ENCODE results near the gene NRAS.
A peak's percentile ranks its signal among the peaks of the same experiment; 100 is the strongest.

NRAS gene

GRCh38 chr1:114669562-114670082 lies 46.9 kb downstream of the NRAS start, which contains the start of gene DENND2C:
Gene DENND2C (minus strand): TSS chr1:114670049. CDS start chr1:114625984, 44,065 bp downstream.
- TF ChIP-seq EZH2phosphoT487 (IDR thresholded peaks at IDR 0.05; ENCODE audit: low read depth), result no peak
- TF ChIP-seq, protein P1, sequence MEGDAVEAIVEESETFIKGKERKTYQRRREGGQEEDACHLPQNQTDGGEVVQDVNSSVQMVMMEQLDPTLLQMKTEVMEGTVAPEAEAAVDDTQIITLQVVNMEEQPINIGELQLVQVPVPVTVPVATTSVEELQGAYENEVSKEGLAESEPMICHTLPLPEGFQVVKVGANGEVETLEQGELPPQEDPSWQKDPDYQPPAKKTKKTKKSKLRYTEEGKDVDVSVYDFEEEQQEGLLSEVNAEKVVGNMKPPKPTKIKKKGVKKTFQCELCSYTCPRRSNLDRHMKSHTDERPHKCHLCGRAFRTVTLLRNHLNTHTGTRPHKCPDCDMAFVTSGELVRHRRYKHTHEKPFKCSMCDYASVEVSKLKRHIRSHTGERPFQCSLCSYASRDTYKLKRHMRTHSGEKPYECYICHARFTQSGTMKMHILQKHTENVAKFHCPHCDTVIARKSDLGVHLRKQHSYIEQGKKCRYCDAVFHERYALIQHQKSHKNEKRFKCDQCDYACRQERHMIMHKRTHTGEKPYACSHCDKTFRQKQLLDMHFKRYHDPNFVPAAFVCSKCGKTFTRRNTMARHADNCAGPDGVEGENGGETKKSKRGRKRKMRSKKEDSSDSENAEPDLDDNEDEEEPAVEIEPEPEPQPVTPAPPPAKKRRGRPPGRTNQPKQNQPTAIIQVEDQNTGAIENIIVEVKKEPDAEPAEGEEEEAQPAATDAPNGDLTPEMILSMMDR (IDR thresholded peaks at IDR 0.05; ENCODE audit: low read depth, low read length), result no peak
- H4K20me1 ChIP-seq (ENCODE audit: insufficient read depth, low read length), result no peaks in the 10 kb centered on the region
- H3K79me2 ChIP-seq (ENCODE audit: low read length), result no peaks in the 10 kb centered on the region
- H3K27me3 ChIP-seq (ENCODE audit: low read depth, low read length), result peaks cover 8% of the 10 kb centered on the region; the same call in 1 of the 2 replicates
- peak within 1 kb of the TSS; percentile 86 for H3K4me3 ChIP-seq (ENCODE audit: low read length)
- H2AFZ ChIP-seq (ENCODE audit: low read depth, low read length), result peak within 1 kb of the TSS; percentile 87
- peak within 1 kb of the TSS; percentile 41 for H3K9ac ChIP-seq (ENCODE audit: low read length)
- H3K36me3 ChIP-seq (replicated peaks; ENCODE audit: low read depth, low read length), result no peaks in the 10 kb centered on the region
- H3K4me2 ChIP-seq (ENCODE audit: low read length), result peak within 1 kb of the TSS; percentile 83
- H3K9me3 ChIP-seq (ENCODE audit: insufficient read depth, low read length), result no peaks in the 10 kb centered on the region
- no peak within 1 kb of the TSS for H3K27ac ChIP-seq (ENCODE audit: low read length)
- peaks cover 5% of the 10 kb centered on the region; the same call in 1 of the 2 replicates for H3K4me1 ChIP-seq (ENCODE audit: low read length)

DNA sequence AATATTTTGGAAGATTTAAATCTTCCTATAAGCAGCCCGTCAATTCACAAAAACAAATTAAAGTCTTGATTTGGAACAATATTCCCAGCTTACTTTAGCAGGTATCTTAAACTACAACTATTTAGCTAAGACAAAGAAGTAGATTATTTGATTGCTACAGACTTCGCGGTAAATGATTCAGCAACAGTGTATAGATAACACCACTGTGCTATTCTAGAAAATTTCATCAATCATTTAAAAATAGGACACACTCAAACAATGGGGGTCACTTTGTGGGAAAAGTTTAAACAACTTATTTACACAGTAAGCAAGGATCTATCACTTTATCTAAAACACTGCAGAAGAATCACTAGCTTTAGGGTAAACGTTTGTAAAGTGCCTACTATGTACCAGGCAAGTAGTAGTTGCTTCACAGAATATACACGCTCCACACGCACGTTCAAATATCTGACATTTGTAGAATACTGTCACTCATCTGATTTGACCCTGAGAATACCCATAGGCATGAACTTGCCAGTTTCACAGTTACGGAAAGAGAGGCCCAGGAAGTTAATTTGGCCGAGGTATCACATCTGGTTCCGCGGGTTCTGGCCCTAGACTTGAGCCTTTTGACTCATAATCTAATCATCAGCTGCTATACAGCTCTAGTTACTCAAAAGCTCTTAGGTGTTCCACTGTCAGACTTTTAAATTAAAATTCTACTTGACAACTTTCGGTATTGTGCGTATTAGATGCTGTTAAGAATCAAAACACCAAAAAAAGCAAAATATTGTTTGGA lies 47.6 kb downstream of the NRAS start:
- peak overlapping the region; percentile 86 for H3K4me3 ChIP-seq (ENCODE audit: low read length)
- no peaks in the 10 kb centered on the region for H3K79me2 ChIP-seq (ENCODE audit: low read length)
- peak overlapping the region; percentile 87 for H2AFZ ChIP-seq (ENCODE audit: low read depth, low read length)
- H3K9ac ChIP-seq (ENCODE audit: low read length), result peak overlapping the region; percentile 33
- peaks cover 8% of the 10 kb centered on the region; the same call in 1 of the 2 replicates for H3K27me3 ChIP-seq (ENCODE audit: low read depth, low read length)
- peak overlapping the region; percentile 83 for H3K4me2 ChIP-seq (ENCODE audit: low read length)
- no peaks in the 10 kb centered on the region for H3K9me3 ChIP-seq (ENCODE audit: insufficient read depth, low read length)
- H3K27ac ChIP-seq (ENCODE audit: low read length), result no peak overlapping the region
- H3K4me1 ChIP-seq (ENCODE audit: low read length), result peaks cover 5% of the 10 kb centered on the region; the same call in 1 of the 2 replicates
- H3K36me3 ChIP-seq (replicated peaks; ENCODE audit: low read depth, low read length), result no peaks in the 10 kb centered on the region
- no peaks in the 10 kb centered on the region for H4K20me1 ChIP-seq (ENCODE audit: insufficient read depth, low read length)
- TF ChIP-seq, protein P1 (IDR thresholded peaks at IDR 0.05; ENCODE audit: low read depth, low read length), result no peak
- TF ChIP-seq EZH2phosphoT487 (IDR thresholded peaks at IDR 0.05; ENCODE audit: low read depth), result no peak

- peaks cover 8% of the 10 kb centered on the region; the same call in 1 of the 2 replicates for H3K27me3 ChIP-seq (ENCODE audit: low read depth, low read length)
- no peak overlapping the region for H3K4me3 ChIP-seq (ENCODE audit: low read length)
- H3K36me3 ChIP-seq (replicated peaks; ENCODE audit: low read depth, low read length), result no peaks in the 10 kb centered on the region
- H3K79me2 ChIP-seq (ENCODE audit: low read length), result no peaks in the 10 kb centered on the region
- no peaks in the 10 kb centered on the region for H3K9me3 ChIP-seq (ENCODE audit: insufficient read depth, low read length)
- TF ChIP-seq EZH2phosphoT487 (IDR thresholded peaks at IDR 0.05; ENCODE audit: low read depth), result no peak
- TF ChIP-seq, protein P1 (IDR thresholded peaks at IDR 0.05; ENCODE audit: low read depth, low read length), result no peak
- H2AFZ ChIP-seq (ENCODE audit: low read depth, low read length), result no peak overlapping the region
- H3K4me1 ChIP-seq (ENCODE audit: low read length), result peaks cover 5% of the 10 kb centered on the region; the same call in 1 of the 2 replicates
- H3K9ac ChIP-seq (ENCODE audit: low read length), result no peak overlapping the region
- H3K27ac ChIP-seq (ENCODE audit: low read length), result no peak overlapping the region
- no peak overlapping the region for H3K4me2 ChIP-seq (ENCODE audit: low read length)
- H4K20me1 ChIP-seq (ENCODE audit: insufficient read depth, low read length), result no peaks in the 10 kb centered on the region
These were observed 48.2 kb downstream of the NRAS start for GRCh38 chr1:114668373-114668772.

- Histone ChIP-seq H3K79me2 (ENCODE audit: low read length) (no peaks in the 10 kb centered on the region), H3K27me3 (ENCODE audit: low read depth, low read length) (peaks cover 8% of the 10 kb centered on the region; the same call in 1 of the 2 replicates), H3K9ac (ENCODE audit: low read length) (no peak overlapping the region), H2AFZ (ENCODE audit: low read depth, low read length) (no peak overlapping the region), H3K27ac (ENCODE audit: low read length) (no peak overlapping the region), H3K4me2 (ENCODE audit: low read length) (no peak overlapping the region), H3K4me1 (ENCODE audit: low read length) (peaks cover 5% of the 10 kb centered on the region; the same call in 1 of the 2 replicates), H3K36me3 (replicated peaks; ENCODE audit: low read depth, low read length) (no peaks in the 10 kb centered on the region), H3K9me3 (ENCODE audit: insufficient read depth, low read length) (no peaks in the 10 kb centered on the region), H3K4me3 (ENCODE audit: low read length) (no peak overlapping the region), H4K20me1 (ENCODE audit: insufficient read depth, low read length) (no peaks in the 10 kb centered on the region)
- TF ChIP-seq EZH2phosphoT487 (IDR thresholded peaks at IDR 0.05; ENCODE audit: low read depth), result no peak
- TF ChIP-seq, protein P1 (IDR thresholded peaks at IDR 0.05; ENCODE audit: low read depth, low read length), result no peak
These were observed 49.6 kb downstream of the NRAS start for GRCh38 chr1:114666954-114667353.

Data from OCI-LY3 (cell line).